Glomerular endothelial cell (primary cell): Measurements from ENCODE around the gene AFF3. TPM values are rescaled to one million over a fixed set of nuclear protein-coding genes. Genes with fewer than 3 reads are reported as not detected.

Source experiments
- DNase-seq: peaks from one replicate; pipeline ENCODE4 v3.0.0-alpha.2; 2011; ENCODE audit warnings: low read depth, low spot score; ENCODE audit errors: extremely low read depth
- total RNA-seq: library from RNA; depleted of rRNA; stranded (reverse); fragments of >200 nt; gene quantifications from 2 replicates; pipeline ENCODE4 v1.2.3, GENCODE V29; 2015

The AFF3 gene
- total RNA-seq, 1 donor from 2014 or later = 4.6 TPM

DNA sequence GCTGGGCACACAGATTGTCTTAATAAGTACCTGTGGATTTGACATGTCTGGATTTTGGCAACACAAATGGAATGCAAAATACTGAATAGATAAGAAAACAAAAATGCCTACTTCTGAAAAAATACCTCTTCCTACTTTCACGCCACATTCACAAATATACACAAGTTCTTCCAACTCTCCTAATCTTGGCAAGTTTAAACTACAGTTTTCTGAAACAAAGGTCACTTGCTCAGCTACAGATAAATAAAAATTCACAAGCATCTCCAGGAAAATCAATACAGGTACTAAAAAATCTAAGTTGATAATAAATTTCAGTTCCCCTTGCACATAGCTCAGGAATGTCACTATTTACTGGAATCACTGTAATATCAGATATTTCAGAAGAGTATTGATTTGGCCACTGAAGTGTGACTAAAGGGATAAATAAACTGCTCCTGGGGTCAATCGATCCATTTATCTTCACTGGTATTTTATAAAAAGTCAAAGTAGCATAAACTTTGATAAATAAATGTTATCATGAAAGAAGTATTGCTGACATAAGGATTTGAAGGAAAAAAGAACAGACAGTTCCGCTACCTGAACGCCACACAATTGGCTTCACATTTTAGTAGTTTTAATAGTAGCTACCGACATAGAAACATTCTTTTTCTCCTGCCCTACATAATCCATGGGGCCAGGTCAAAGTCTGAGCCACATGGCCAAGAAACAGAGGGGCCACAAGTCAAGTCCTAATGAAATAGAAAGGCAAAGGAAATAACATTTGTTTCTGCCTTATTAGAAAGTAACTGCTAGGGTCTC is 243.1 kb downstream of the AFF3 start:
- DNase-seq = no peak

DNA sequence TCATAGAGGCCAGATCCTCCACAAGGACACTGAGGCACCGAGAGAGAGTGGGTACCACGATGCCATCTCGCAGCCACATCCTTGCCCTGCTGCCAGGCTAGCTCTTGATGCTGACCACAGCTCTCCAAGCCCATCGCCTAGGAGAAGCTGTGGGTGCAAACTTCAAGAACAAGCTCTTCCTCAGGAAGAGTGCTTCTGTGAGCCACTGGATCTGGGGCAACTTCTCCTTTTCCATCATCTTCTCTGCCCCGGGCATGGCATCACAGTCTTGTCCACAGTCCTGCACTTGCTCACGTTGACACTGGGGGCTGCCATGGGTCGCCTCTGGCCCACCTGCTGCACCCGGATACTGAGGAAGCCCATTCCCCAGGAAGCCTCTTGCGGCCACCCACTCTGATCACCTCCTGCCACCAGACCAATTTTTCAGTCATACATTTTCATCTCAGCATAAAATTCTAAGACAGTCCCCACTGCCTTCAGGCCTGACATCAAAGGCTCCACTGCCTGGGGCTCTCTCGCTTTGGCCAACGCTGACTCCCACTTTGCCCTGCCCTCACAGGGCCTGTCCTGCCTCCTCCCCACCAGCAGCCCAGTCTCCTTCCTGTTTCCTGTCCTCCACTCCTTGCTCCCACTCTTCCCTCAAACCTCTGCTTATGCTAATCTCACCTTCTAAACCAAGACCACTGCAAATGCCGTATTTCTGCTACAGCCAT is 243.9 kb downstream of the AFF3 start:
- no peak for DNase-seq

DNA sequence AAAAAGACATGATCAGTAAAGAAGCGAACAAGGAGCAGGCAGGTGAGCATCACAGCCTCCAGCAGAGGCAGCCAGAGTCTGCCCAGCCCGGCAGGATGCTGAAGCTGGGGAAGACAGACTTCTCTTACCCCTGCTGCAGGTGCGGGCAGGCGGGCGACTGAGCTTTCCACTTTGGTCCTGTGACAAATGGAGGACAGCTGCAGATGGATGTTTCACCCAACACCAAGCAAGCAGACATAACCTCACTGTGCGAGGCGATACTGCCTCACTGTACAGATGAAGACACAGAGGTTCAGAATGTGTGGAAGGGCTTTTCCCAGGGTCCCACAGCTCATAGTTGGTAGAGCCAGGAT is 251.0 kb downstream of the AFF3 start:
- no peak for DNase-seq

DNA sequence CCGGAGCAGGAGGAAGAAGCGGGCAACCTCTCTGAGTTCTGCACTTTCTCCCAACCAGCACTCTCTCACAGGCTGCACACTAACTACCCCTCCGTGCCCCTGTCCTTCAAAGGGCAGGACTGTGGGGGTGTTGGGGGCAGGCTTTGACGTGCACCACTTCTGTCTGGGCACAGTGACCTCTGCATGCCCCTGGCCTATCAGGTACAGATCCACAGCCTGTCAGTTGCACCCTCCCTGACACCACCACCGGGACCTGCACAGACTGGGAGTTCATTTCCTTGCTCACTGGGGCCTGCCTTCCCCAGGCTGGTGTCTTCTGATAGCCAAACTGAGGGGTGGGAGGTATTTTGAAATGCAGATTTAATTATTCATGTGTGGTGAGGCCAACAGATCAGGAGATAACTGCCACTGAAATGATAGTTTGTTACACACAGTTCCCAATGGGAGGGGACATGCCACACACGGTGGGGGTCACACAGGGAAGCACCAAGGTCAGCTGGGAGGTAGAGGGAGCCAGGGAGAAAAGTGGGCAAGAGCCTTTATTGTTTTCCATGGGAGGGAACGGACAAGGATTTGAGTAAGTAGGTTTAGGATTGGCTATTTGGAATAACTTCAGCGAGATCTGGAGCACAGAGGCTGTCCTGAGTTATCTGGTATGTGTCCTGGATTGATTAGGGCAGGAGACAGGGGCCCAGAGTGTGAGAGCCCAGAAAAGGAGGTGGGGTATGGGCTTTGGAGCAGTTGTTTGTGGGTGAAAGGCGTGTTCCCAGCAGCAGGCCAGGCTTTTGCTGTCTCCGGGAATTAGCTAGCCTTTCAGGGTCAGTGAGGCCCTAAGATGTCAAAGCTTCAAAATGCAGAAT is 251.6 kb downstream of the AFF3 start:
- DNase-seq = no peak

DNA sequence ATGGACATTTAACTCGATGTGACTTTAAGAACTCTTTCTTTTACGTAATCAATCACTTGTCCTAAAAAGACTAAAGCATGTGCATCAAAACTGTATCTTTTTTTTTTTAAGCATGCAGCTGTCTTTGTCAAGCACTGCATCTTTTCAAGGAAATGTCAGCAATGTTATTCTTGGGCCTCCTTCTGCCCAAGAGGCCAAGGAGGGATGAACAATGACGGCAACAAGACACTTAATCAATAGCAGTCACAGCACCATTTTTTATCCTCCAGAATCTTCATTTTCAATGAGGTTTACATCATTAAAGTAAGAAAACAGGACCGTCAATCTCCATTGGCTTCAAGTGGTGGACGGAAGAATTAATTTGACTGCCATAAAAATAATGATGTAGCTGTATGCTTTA is 253.8 kb downstream of the AFF3 start:
- DNase-seq = no peak

DNA sequence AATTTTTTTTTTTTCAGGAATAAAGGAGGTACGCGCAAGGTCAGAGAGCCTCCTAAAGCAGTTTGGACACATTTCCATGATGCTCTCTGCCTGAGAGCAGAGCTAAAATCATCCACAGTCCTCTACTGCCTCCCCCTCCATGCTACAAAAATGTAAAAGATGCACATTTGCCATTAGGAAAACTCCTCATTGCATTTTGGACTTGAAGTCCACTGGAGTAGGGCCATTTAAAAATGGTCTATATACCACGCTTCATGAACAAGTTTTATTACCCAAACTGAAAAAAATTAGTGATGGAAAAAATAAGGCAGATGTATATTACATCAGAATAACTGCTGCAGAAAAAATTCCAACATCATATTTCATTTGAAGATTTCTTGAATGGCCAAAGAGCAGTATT is 256.0 kb downstream of the AFF3 start:
- DNase-seq = no peak

GRCh38 chr2:99883358-99883757 is 259.0 kb downstream of the AFF3 start:
- DNase-seq = no peak

- DNase-seq = no peak
Measured at GRCh38 chr2:99881901-99882591, 260.3 kb downstream of the AFF3 start.

- no peak for DNase-seq
Measured at GRCh38 chr2:99880964-99881294, 261.5 kb downstream of the AFF3 start.

GRCh38 chr2:99880148-99880963 is 262.0 kb downstream of the AFF3 start:
- peak; percentile 80 for DNase-seq

DNA sequence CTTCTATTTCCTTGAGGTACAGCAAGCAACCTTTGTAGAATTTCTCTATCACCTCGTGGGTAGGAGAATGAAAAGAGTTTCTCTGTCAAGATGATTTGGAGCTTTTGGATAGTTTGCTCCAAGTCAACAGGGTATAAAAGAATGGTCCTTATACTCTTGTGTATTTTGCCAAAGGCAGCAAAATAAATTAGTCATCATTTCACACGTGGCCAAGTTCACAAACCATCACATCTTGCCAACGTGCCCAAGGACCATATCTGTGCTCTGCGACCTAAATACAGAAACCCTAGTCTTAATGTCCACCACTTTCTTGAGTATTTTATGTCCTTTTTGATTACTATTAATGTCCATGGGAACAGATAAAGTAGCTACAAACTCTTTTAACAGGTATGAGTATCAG is 262.9 kb downstream of the AFF3 start:
- DNase-seq = no peak

- peak; percentile 83 for DNase-seq
Measured at GRCh38 chr2:99878581-99879350, 263.6 kb downstream of the AFF3 start.

DNA sequence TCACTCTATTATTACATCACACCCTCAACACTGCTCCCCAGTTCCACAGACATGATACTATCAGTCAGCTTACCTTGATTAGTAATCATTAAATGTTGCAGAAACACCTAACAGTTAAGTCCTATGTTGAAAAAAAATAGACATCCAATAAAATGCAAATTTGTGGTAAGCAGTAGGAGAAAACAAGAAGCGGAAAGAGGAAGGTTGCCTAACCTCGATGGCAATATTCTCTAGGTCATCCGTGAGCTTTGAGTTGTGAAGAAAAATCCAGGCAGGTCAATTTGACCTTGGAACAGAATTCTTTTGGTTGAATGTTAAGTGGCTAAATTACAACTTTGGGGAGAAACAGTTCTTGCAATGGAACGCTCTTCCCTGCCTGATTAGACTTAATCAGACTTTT is 264.4 kb downstream of the AFF3 start:
- DNase-seq = no peak

- no peak for DNase-seq
Measured at GRCh38 chr2:99876956-99877355, 265.4 kb downstream of the AFF3 start.

DNA sequence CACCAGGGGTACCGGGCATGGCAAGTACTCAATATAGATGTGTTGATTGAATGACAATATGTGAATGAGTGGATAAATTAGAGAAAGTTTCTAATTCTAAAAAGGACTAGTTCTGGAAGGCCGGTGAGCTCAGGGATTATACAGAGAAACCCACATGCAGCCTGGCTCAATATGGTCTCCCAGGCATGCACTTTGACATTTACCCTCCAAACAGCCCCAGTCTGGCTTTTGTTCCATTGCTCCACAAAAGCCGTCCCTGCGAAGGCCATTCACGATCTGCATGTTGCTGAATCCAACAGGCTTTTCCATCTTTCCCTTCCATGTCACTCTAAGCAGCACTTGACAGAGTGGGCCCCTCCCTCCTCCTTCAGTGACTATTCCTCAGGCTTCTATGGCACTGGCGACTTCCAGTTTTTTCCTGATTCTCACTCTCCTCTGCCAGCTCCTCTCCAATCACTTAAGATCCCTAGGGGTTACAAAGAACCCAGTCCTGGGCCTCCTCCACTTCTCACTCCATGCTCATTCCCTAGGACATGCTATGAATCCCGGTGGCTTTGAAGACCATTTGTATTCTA is 266.7 kb downstream of the AFF3 start:
- no peak for DNase-seq

GRCh38 chr2:99868260-99868659 is 274.1 kb downstream of the AFF3 start:
- no peak for DNase-seq

- no peak for DNase-seq
Measured at GRCh38 chr2:99867770-99868169, 274.6 kb downstream of the AFF3 start.

- DNase-seq = no peak
Measured at GRCh38 chr2:99865818-99866676, 276.3 kb downstream of the AFF3 start.
